ENCODE results near the gene POM121C. TPM values are rescaled to one million over a fixed set of nuclear protein-coding genes. Genes with fewer than 3 reads are reported as not detected.

The POM121C gene
- total RNA-seq, 6 experiments from 2014 or later: 44.8 to 49.5 (median 45.9) TPM

Other genes with a start within 250 kb of the POM121C start
- gene TRIM73, start 90.7 kb downstream of the POM121C start, total RNA-seq (2021; fragmentation: NEBNext Ultra II Directional; extraction: Animal tissue kit (Norgen Biotek cat#: 25700)): 1 to 10 TPM in 3 of 6 experiments, under 1 TPM in 3; 0.63 to 2.0 (median 1.00) TPM
- not detected for gene SPDYE5, start 6.0 kb upstream of the POM121C start, total RNA-seq (2021; fragmentation: NEBNext Ultra II Directional; extraction: Animal tissue kit (Norgen Biotek cat#: 25700))

Data from HFFc6 (cell line).